Measurements from ENCODE around the gene KIF20B.
A peak's percentile ranks its signal among the peaks of the same experiment; 100 is the strongest.
"Not testable (repeated sequence)": the region's sequence is repeated elsewhere in the genome, so short reads cannot be mapped to it uniquely, and the experiment has no call there.

Gene KIF20B

DNA sequence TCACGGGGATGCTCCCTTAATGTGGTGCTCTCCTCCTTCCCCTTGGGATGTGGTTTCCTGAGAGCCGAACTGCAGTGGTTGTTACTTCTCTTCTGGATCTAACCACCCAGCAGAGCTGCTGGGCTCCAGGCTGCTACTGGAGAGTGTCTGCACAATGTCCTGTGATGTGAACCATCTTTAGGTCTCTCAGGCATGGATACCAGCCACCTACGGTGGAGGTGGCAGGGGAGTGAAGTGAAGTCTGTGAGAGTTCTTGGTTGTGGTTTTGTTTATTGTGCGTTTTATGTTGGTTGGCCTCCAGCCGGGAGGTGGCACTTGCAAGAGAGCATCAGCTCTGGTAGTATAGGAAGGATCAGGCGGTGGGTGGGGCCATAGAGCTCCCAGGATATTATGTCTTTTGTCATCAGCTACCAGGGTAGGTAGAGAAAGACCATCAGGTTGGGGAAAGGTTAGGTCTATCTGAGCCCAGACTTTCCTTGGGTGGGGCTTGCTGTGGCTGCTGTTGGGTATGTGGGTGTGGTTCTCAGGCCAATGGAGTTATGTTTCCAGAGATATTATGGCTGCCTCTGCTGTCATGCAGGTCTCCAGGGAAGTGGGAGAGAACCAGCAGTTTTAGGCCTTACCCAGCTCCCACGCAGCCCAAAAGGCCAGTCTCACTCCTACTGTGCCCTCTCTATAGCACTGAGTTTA is 87.9 kb downstream of the KIF20B start:
- no peak for DNase-seq

DNA sequence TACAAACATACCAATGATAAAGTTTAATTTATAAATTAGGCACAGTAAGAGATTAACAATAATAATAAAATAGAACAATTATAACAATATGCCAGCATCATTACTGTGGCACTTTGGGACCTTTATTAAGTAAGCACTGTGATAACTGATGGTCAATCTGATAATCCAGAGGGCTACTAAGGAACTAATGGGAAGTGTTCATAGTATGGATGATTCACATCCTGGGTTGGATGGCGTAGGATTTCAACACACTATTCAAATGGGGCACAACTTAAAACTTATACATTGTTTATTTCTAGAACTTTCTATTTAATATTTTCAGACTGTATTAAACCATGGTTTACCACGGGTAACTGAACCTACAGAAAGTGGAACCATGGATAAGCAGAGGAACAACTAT is 90.8 kb downstream of the KIF20B start:
- DNase-seq, result no peak

DNA sequence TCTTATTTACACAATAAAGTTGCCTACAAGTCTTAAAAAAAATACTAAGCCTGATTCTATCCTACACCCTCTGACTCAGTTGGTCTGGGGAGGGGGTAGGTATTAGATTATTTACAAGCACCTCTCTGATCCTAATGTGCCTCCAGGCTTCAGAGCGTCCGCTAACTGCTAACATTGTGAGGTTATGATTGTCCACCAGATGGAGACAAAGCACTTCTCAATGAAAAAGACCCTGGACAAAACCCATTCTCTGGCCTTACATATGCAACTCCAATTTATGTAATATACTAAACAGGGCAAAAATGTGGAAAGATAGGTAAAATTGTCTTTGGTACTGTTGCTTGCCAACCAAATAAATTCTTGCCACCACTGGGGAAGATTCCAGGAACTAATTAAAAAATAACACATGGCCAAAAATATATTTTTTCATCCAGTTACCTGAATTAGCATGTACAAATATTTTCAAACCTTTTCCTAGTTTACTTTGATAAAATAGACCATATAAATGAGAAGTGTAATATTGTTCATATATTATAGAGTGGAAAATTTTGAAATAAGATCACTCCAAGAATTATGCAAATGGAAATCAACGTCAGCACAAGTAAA is 92.4 kb downstream of the KIF20B start:
- DNase-seq, result peak; percentile 61

DNA sequence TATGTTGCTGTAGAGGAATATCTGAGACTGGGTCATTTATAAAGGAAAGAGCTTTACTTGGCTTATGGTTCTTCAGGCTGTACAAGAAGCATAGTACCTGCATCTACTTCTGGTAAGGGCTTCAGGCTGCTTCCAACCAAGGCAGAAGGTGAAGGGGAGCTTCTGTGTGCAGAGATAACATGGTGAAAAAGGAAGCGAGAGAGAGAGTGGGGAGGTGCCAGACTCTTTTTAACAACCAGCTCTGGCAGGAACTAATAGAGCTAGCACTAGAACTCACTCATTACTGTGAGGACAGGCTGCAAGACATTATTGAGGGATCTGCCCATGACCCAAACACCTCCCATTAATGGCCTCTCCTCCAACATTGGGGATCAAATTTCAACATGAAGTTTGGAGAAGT is 94.5 kb downstream of the KIF20B start:
- DNase-seq, result no peak

DNA sequence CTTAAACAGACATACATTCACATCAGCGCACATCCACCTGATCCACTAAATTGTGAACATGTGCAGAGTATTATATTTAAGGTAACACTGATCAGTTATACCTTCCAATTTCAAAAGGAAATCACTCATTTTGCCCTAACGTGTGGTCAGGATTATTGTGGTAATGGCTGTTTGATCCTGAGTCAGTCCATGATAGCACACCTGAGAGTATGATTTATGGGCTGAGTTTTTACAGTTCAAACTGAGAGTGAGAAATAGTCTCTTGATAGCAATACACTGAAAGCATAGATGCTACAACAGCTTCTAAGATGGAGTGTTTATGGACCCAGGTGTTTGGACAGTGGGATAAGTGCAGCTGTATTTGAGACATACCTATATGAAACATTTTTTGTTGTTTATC is 96.7 kb downstream of the KIF20B start:
- no peak for DNase-seq

DNA sequence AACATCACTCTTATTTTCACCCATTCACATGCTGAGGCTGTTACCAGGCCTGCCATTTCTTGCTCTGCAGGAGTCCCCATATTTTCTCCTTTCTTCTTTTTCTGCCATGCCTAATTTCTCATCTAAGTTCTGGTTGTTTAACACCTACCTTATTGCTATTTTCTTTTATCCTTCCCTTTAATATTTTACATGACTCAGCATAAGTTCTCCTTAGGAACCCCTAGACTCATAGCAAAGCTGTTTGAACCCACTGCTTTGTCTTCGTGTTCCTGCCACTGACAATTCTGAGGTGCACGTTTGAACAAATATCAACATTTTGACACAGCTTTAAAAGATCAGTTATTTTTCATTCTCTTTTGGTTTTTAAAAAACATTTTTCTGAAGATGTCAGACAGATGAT is 98.2 kb downstream of the KIF20B start:
- no peak for DNase-seq

DNA sequence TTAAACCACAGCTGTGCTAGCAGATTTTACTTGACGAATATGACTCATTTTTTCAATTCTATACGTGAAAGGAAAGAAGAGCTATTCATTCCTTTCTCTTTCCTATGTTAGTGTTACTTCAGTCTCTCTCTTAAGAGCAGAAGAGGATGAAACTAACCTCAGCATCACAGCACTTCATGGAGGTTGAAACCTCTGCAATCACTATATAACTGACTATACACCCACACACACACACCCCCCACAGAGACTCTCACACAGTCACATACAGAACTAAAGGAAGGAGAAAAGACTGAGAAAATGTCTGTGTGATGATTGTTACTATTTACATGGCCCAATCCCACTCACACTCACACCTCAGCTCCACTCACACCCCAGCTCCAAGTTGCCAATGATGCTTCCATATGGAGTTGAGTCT is 104.2 kb downstream of the KIF20B start:
- DNase-seq, result no peak

DNA sequence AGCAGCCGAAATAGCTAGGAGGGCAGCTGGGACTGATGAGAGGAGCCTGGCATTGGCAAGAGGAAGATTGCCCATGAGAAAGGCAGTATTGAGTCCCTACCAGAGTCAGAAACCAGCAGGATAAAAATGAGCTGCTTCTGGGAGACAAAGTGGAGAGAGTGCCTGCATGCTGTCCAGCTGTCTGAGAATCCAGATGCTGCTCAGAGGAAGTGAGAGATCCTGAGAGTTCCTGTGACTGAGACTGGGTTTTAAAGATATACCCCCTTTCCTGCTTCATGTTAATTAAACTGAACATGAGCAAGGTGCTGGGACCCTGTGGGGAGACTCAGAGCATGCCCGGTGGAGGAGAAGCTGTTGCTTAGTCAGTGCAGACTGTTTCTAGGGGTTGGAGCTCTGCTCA is 107.5 kb downstream of the KIF20B start:
- no peak for DNase-seq

DNA sequence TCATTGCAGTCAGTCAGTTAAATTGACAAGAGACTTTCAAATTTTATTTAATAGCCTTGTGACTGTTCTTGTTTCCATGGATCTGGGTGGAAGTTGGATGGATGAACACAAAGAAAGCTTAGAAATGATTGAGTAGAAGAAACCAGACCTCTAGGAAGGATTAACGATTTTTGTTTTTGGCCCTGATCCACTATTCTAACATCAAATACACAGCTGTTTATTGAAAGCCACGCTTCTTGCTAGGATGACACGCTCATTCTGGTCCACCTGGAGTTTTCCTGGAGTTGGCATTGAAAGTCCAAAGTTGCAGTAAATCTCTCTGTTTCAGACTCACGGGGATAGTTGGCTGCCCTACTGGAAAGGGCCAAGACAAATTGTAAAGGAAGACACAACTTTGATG is 108.4 kb downstream of the KIF20B start:
- DNase-seq, result no peak

DNA sequence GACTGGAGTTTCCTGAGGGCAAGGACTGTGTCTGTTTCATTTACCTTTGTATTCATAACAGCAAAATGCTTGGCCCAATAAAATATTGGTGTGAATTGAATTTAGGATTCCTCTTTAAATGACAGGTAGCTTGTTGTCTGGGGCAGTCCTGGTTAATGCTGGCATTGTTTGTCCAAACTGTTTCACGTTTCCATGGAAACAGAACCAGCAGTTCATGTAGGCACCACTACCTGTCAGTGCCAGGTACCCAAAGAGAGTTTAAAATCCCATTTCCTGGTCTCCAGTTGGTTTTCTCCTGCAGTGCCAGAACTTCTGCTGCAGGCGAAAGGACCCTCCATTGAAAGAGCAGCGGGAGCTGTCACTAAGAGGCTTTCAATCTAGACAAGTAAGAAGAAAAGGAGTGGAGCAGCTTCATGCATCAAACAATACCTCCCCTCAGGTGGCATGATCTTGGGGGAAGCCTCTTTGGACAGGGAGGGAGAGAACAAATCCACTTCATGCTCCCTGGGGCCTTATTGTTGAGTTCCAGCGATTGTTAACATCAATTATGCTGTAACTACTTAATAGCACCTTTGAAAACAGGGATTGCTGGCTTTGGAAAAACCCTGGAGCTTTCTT is 109.6 kb downstream of the KIF20B start:
- no peak for DNase-seq

DNA sequence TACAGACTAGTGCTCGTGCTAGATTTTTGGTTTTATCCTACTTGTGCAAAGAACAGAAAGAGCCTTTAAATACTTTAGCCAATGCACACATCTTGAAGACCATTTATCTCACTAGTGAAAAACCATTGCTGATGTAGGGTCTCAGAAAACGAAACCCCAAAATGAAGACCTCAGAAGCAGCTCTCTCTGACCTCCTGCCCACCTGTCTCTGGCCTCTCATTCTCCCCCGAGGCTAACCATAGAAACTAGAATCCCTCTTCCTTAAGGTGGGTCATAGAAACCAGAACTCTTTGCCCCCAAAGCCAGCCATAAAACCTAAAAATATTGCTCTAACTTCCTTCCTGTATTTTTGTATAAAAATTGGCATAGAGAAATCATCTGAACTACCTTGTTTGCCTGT is 112.2 kb downstream of the KIF20B start:
- no peak for DNase-seq

DNA sequence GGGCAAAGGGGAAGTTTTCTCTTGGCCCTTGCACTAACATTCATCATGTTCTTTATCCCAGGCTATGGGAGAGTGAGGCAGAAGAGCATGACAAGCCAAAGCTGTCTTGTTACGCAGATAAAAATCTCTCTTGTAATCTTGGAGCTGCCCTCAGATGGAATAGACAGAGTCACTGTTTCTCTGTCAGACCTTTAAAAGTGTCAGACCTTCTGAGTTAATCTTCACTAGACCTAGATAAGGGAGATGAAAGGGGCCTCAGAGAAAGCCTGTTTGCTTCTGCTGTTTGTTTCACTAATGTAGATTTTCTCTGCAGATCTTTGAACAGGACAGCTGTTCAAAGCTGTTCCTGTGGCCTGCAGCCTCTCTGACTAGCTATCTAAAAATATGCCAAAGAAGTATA is 112.9 kb downstream of the KIF20B start:
- no peak for DNase-seq

DNA sequence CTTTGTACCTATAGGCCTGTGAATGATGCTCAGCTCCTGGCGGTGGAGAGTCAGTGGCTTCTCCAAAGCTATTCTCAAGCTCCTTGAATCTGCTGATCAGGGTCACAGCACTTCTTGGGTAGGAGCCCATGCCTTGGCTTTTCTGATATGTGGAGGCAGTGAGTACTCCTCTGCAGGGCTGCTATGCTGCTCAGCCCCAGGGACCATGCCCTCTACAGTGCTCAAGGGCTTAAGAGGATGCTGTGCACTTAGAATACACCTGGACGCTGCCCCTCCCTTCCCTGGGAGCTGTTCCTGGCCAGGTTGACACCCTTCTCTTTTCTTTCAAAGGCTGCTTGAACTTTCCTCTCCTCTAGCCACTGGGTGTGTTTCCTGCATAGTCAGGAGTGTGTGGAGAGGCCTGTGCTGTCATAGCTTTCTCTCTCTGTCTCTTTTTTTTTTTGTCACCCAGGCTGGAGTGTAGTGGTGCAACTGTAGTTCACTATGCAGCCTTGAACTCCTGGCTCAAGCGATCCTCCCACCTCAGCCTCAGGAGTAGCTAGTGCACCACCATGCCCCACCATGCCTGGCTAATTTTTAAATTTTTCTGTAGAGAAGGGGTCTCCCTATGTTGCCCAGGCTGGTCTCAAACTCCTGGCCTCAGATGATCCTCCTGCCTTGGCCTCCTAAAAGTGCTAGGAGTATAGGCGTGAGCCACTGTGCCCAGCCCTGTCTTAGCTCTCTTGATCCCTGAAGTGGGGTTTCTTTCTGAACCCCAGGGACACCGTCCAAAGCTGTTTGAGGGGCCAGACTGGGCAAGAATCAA is 113.9 kb downstream of the KIF20B start:
- DNase-seq, result no peak

DNA sequence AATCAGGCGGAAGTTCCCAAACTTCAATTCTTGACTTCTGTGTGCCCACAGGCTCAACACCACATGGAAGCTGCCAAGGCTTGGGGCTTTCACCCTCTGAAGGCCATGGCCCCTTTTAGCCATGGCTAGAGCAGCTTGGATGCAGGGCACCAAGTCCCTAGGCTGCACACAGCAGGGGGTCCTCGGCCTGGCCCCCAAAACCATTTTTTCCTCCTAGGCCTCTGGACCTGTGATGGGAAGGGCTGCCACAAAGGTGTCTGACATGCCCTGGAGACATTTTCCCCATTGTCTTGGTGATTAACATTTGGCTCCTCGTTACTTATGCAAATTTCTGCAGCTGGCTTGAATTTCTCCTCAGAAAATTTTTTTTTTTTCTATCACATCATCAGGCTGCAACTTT is 117.6 kb downstream of the KIF20B start:
- not testable (repeated sequence) for DNase-seq
